ENCODE results near the gene MAX.
"Not testable (repeated sequence)": the region's sequence is repeated elsewhere in the genome, so short reads cannot be mapped to it uniquely, and the experiment has no call there.

Gene MAX

GRCh38 chr14:65104791-65105190, 2.5 kb upstream of the MAX start:
- DNase-seq (ENCODE audit: low read depth), result no peak

- no peak for DNase-seq (ENCODE audit: low read depth)
Measured at GRCh38 chr14:65103150-65103760, 938 bp upstream of the MAX start.

- DNase-seq (ENCODE audit: low read depth), result no peak
Measured at GRCh38 chr14:65101631-65102440, 481 bp downstream of the MAX start.

GRCh38 chr14:65100922-65101541, 1.3 kb downstream of the MAX start:
- no peak for DNase-seq (ENCODE audit: low read depth)

- no peak for DNase-seq (ENCODE audit: low read depth)
Measured at GRCh38 chr14:65098586-65098985, 3.7 kb downstream of the MAX start.

- DNase-seq (ENCODE audit: low read depth), result no peak
Measured at GRCh38 chr14:65096323-65097089, 5.8 kb downstream of the MAX start.

- DNase-seq (ENCODE audit: low read depth), result peak; percentile 69
Measured at GRCh38 chr14:65095633-65096205, 6.6 kb downstream of the MAX start.

- DNase-seq (ENCODE audit: low read depth), result no peak
Measured at GRCh38 chr14:65092349-65092748, 10.0 kb downstream of the MAX start.

- DNase-seq (ENCODE audit: low read depth), result not testable (repeated sequence)
Measured at GRCh38 chr14:65087835-65088234, 14.5 kb downstream of the MAX start.

GRCh38 chr14:65086686-65087085, 15.6 kb downstream of the MAX start:
- DNase-seq (ENCODE audit: low read depth), result not testable (repeated sequence)

GRCh38 chr14:65084554-65085505, 17.5 kb downstream of the MAX start:
- no peak for DNase-seq (ENCODE audit: low read depth)

- DNase-seq (ENCODE audit: low read depth), result no peak
Measured at GRCh38 chr14:65082930-65083329, 19.4 kb downstream of the MAX start.

- no peak for DNase-seq (ENCODE audit: low read depth)
Measured at GRCh38 chr14:65080960-65081747, 21.2 kb downstream of the MAX start.

GRCh38 chr14:65079768-65080167, 22.5 kb downstream of the MAX start:
- no peak for DNase-seq (ENCODE audit: low read depth)

- DNase-seq (ENCODE audit: low read depth), result no peak
Measured at GRCh38 chr14:65079201-65079600, 23.1 kb downstream of the MAX start.

- no peak for DNase-seq (ENCODE audit: low read depth)
Measured at GRCh38 chr14:65077318-65077717, 25.0 kb downstream of the MAX start.

GRCh38 chr14:65075628-65076325, 26.5 kb downstream of the MAX start:
- no peak for DNase-seq (ENCODE audit: low read depth)

- no peak for DNase-seq (ENCODE audit: low read depth)
Measured at GRCh38 chr14:65074449-65075150, 27.7 kb downstream of the MAX start.
